ENCODE data around the gene CES3. TPM values are rescaled to one million over a fixed set of nuclear protein-coding genes. Genes with fewer than 3 reads are reported as not detected.
"Not testable (repeated sequence)": the region's sequence is repeated elsewhere in the genome, so short reads cannot be mapped to it uniquely, and the experiment has no call there.

The CES3 gene
- polyA plus RNA-seq, 1 donor from 2014 or later: 1.8 TPM

GRCh38 chr16:66944054-66944441 is 17.0 kb upstream of the CES3 start:
- no peaks in the 10 kb centered on the region for H3F3A ChIP-seq (ENCODE audit: insufficient read depth, low read length, poor library complexity, severe bottlenecking)
- no peaks in the 10 kb centered on the region for H3K79me2 ChIP-seq (replicated peaks; ENCODE audit: insufficient read depth, low read length)
- no peak overlapping the region for H3K4me2 ChIP-seq (ENCODE audit: low read length)
- no peaks in the 10 kb centered on the region for H3K9me3 ChIP-seq (ENCODE audit: low read length)
- no peaks in the 10 kb centered on the region for H3K9me2 ChIP-seq (ENCODE audit: insufficient read depth, low read length)
- no peak overlapping the region for H3K9ac ChIP-seq (ENCODE audit: low read length)
- H2AFZ ChIP-seq (ENCODE audit: low read depth, low read length): no peak overlapping the region
- H4K20me1 ChIP-seq (ENCODE audit: insufficient read depth): no peaks in the 10 kb centered on the region
- no peaks in the 10 kb centered on the region for H3K36me3 ChIP-seq (ENCODE audit: insufficient read depth, low read length)
- peaks cover 15% of the 10 kb centered on the region for H3K27me3 ChIP-seq (ENCODE audit: insufficient read depth, low read depth, low read length)
- TF ChIP-seq, protein P1, sequence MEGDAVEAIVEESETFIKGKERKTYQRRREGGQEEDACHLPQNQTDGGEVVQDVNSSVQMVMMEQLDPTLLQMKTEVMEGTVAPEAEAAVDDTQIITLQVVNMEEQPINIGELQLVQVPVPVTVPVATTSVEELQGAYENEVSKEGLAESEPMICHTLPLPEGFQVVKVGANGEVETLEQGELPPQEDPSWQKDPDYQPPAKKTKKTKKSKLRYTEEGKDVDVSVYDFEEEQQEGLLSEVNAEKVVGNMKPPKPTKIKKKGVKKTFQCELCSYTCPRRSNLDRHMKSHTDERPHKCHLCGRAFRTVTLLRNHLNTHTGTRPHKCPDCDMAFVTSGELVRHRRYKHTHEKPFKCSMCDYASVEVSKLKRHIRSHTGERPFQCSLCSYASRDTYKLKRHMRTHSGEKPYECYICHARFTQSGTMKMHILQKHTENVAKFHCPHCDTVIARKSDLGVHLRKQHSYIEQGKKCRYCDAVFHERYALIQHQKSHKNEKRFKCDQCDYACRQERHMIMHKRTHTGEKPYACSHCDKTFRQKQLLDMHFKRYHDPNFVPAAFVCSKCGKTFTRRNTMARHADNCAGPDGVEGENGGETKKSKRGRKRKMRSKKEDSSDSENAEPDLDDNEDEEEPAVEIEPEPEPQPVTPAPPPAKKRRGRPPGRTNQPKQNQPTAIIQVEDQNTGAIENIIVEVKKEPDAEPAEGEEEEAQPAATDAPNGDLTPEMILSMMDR (IDR thresholded peaks at IDR 0.05; ENCODE audit: poor library complexity, severe bottlenecking): no peak
- TF ChIP-seq SMC3 (conservative IDR thresholded peaks at IDR 0.05; ENCODE audit: poor library complexity) (no peak), TAF1 (IDR thresholded peaks at IDR 0.05; ENCODE audit: low read depth) (no peak), EZH2 (IDR thresholded peaks at IDR 0.05; ENCODE audit: borderline replicate concordance, insufficient read depth, low read length, poor library complexity, severe bottlenecking) (no peak), MXI1 (conservative IDR thresholded peaks at IDR 0.05; ENCODE audit: poor library complexity, severe bottlenecking) (no peak), POLR2AphosphoS5 (IDR thresholded peaks at IDR 0.05) (no peak), REST (IDR thresholded peaks at IDR 0.05; ENCODE audit: borderline replicate concordance) (no peak), RAD21 (conservative IDR thresholded peaks at IDR 0.05) (no peak), EP300 (conservative IDR thresholded peaks at IDR 0.05; ENCODE audit: poor library complexity, severe bottlenecking) (no peak)
- no peak overlapping the region for H3K4me3 ChIP-seq (ENCODE audit: low read length)
- no peak overlapping the region for H3K27ac ChIP-seq (ENCODE audit: low read length)

DNA sequence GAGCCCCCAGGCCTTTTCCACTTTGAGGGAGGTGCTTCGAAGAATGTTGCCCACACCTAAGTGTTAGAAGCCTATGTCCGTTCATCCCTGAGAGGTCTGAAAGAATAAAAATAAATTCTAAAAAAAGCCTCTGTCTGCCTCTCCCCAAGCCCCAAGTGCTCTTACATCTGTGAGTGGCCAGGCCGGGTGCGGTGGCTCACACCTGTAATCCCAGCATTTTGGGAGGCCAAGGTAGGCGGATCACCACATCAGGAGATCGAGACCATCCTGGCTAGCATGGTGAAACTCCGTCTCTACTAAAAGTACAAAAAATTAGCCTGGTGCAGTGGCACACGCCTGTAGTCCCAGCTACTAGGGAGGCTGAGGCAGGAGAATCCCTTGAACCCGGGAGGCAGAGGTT is 16.1 kb upstream of the CES3 start:
- not testable (repeated sequence) for H3K9ac ChIP-seq (ENCODE audit: low read length); H3K4me3 ChIP-seq (ENCODE audit: low read length); H3K27ac ChIP-seq (ENCODE audit: low read length); H4K20me1 ChIP-seq (ENCODE audit: insufficient read depth); H3F3A ChIP-seq (ENCODE audit: insufficient read depth, low read length, poor library complexity, severe bottlenecking); H3K36me3 ChIP-seq (ENCODE audit: insufficient read depth, low read length); H2AFZ ChIP-seq (ENCODE audit: low read depth, low read length); H3K9me3 ChIP-seq (ENCODE audit: low read length); H3K4me2 ChIP-seq (ENCODE audit: low read length); H3K9me2 ChIP-seq (ENCODE audit: insufficient read depth, low read length); H3K79me2 ChIP-seq (replicated peaks; ENCODE audit: insufficient read depth, low read length)
- peaks cover 23% of the 10 kb centered on the region for H3K27me3 ChIP-seq (ENCODE audit: insufficient read depth, low read depth, low read length)

DNA sequence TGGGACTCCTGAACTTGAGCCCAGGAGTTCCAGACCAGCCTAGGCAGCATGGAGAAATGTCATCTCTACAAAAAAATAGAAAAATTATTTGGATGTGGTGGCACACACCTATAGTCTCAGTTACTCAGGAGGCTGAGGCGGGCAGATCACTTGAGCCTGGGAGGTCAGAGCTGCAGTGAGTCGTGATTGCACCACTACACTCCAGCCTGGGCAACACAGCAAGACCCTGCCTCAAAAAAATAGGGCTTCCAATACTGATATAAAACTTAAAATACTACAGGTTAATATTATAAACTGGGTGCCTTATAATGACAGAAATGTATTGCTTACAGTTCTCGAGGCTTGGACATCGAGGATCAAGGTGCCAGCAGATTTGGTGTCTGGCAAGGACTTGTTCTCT is 15.1 kb upstream of the CES3 start:
- TF ChIP-seq TAF1 (IDR thresholded peaks at IDR 0.05; ENCODE audit: low read depth) (no peak), REST (IDR thresholded peaks at IDR 0.05; ENCODE audit: borderline replicate concordance) (no peak), RAD21 (conservative IDR thresholded peaks at IDR 0.05) (no peak), POLR2AphosphoS5 (IDR thresholded peaks at IDR 0.05) (no peak), MXI1 (conservative IDR thresholded peaks at IDR 0.05; ENCODE audit: poor library complexity, severe bottlenecking) (no peak), EZH2 (IDR thresholded peaks at IDR 0.05; ENCODE audit: borderline replicate concordance, insufficient read depth, low read length, poor library complexity, severe bottlenecking) (no peak), SMC3 (conservative IDR thresholded peaks at IDR 0.05; ENCODE audit: poor library complexity) (no peak), EP300 (conservative IDR thresholded peaks at IDR 0.05; ENCODE audit: poor library complexity, severe bottlenecking) (no peak)
- TF ChIP-seq, protein P1 (IDR thresholded peaks at IDR 0.05; ENCODE audit: poor library complexity, severe bottlenecking): no peak
- no peaks in the 10 kb centered on the region for H3K9me3 ChIP-seq (ENCODE audit: low read length)
- no peaks in the 10 kb centered on the region for H3K79me2 ChIP-seq (replicated peaks; ENCODE audit: insufficient read depth, low read length)
- peaks cover 32% of the 10 kb centered on the region for H3K27me3 ChIP-seq (ENCODE audit: insufficient read depth, low read depth, low read length)
- H3K27ac ChIP-seq (ENCODE audit: low read length): no peak overlapping the region
- no peaks in the 10 kb centered on the region for H3K36me3 ChIP-seq (ENCODE audit: insufficient read depth, low read length)
- H3K9ac ChIP-seq (ENCODE audit: low read length): no peak overlapping the region
- H3K4me3 ChIP-seq (ENCODE audit: low read length): no peak overlapping the region
- H4K20me1 ChIP-seq (ENCODE audit: insufficient read depth): no peaks in the 10 kb centered on the region
- H3F3A ChIP-seq (ENCODE audit: insufficient read depth, low read length, poor library complexity, severe bottlenecking): no peaks in the 10 kb centered on the region
- no peaks in the 10 kb centered on the region for H3K9me2 ChIP-seq (ENCODE audit: insufficient read depth, low read length)
- H2AFZ ChIP-seq (ENCODE audit: low read depth, low read length): no peak overlapping the region
- no peak overlapping the region for H3K4me2 ChIP-seq (ENCODE audit: low read length)
